SK-N-SH (cell line): Measurements from ENCODE around the gene APOC3. TPM values are rescaled to one million over a fixed set of nuclear protein-coding genes. Genes with fewer than 3 reads are reported as not detected.

Experiments used
- CTCF ChIA-PET: fragments of 300-600, 350-600 bp; formaldehyde crosslinking; extraction: SDS; loops from one replicate; lab custom pipeline; 2021; lab: Yijun Ruan, JAX
- POLR2A ChIA-PET: fragments of 350-600 bp; sonication (Branson Sonifier 250); formaldehyde crosslinking; extraction: SDS; loops from one replicate; lab custom pipeline; 2020; ENCODE audit warnings: antibody characterized with exemption, inconsistent platforms; lab: Yijun Ruan, JAX
- DNase-seq: peaks from one replicate; pipeline ENCODE4 v3.0.0; 2012
- H2AFZ ChIP-seq: fragments of 200-600 bp; sonication (generic); 2 replicates; pipeline ENCODE4 v1.8.1; 2016; ENCODE audit warnings: antibody characterized with exemption, mild to moderate bottlenecking, low read depth
- H3F3A ChIP-seq: fragments of 200-600 bp; sonication (generic); replicated peaks from 2 replicates; pipeline ENCODE3; 2016; ENCODE audit warnings: antibody characterized with exemption, mild to moderate bottlenecking; ENCODE audit not compliant: insufficient read depth
- H3K27ac ChIP-seq, 2 experiments: fragments of 200-500 bp in 1 of 2; fragments of 200-600 bp in 1 of 2; sonication (Bioruptor generic) in 1 of 2; sonication (generic), shearing (Covaris generic) in 1 of 2; 2 replicates each; pipeline versions ENCODE4 v1.5.1 to v1.6.1; 2014 to 2016; ENCODE audit warnings: low read depth in 2 of 2, inconsistent platforms in 1 of 2, low read length in 1 of 2, mild to moderate bottlenecking in 1 of 2, mixed read lengths in 1 of 2
- H3K27me3 ChIP-seq: fragments of 200-600 bp; sonication (generic), shearing (Covaris generic); 2 replicates; pipeline ENCODE4 v1.6.1; 2016; ENCODE audit warnings: mixed run types; ENCODE audit not compliant: insufficient read depth
- H3K36me3 ChIP-seq, 2 experiments: fragments of 200-500 bp in 1 of 2; fragments of 200-600 bp in 1 of 2; sonication (Bioruptor generic) in 1 of 2; sonication (generic) in 1 of 2; replicated peaks in 1 of 2; 2 replicates each; pipeline versions ENCODE3 to v1.5.1; 2014 to 2016; ENCODE audit warnings: low read length in 1 of 2, mild to moderate bottlenecking in 1 of 2; ENCODE audit not compliant: insufficient read depth in 2 of 2, control insufficient read depth in 1 of 2
- H3K4me1 ChIP-seq, 2 experiments: fragments of 200-500 bp in 1 of 2; fragments of 200-600 bp in 1 of 2; sonication (Bioruptor generic) in 1 of 2; sonication (generic), shearing (Covaris generic) in 1 of 2; 2 replicates each; pipeline versions ENCODE4 v1.5.1 to v1.6.1; 2014 to 2016; ENCODE audit warnings: low read depth in 1 of 2, low read length in 1 of 2, mixed run types in 1 of 2; ENCODE audit not compliant: insufficient read depth in 2 of 2, control insufficient read depth in 1 of 2
- H3K4me2 ChIP-seq: fragments of 200-600 bp; sonication (generic), shearing (Covaris generic); 2 replicates; pipeline ENCODE4 v1.6.1; 2017; ENCODE audit warnings: mixed run types
- H3K4me3 ChIP-seq, 2 experiments: fragments of 200-500 bp in 1 of 2; fragments of 200-600 bp in 1 of 2; sonication (Bioruptor generic) in 1 of 2; sonication (generic), shearing (Covaris generic) in 1 of 2; 2 replicates each; pipeline versions ENCODE4 v1.5.1 to v1.8.1; 2014 to 2016; ENCODE audit warnings: low read depth in 2 of 2, inconsistent platforms in 1 of 2, low read length in 1 of 2, mild to moderate bottlenecking in 1 of 2, mixed read lengths in 1 of 2, moderate library complexity in 1 of 2
- H3K79me2 ChIP-seq: fragments of 200-600 bp; sonication (generic); 2 replicates; pipeline ENCODE4 v1.8.1; 2017; ENCODE audit warnings: mild to moderate bottlenecking; ENCODE audit not compliant: insufficient read depth
- H3K9ac ChIP-seq: fragments of 200-600 bp; sonication (generic); 2 replicates; pipeline ENCODE4 v1.6.1; 2017; ENCODE audit warnings: mixed run types
- H3K9me2 ChIP-seq: fragments of 200-600 bp; sonication (generic); 2 replicates; pipeline ENCODE4 v1.6.1; 2017; ENCODE audit warnings: mixed run types
- H3K9me3 ChIP-seq: fragments of 200-600 bp; sonication (generic); 2 replicates; pipeline ENCODE4 v1.6.1; 2017; ENCODE audit warnings: mixed run types, mild to moderate bottlenecking, moderate library complexity
- H4K20me1 ChIP-seq: fragments of 200-600 bp; sonication (generic); 2 replicates; pipeline ENCODE4 v1.6.1; 2017; ENCODE audit warnings: mild to moderate bottlenecking, mixed run types; ENCODE audit not compliant: insufficient read depth
- ELF1 ChIP-seq: IDR thresholded peaks from 2 replicates; pipeline ENCODE4 v1.4.0; 2012
- FOSL2 ChIP-seq: IDR thresholded peaks from 2 replicates; pipeline ENCODE4 v1.4.0; 2012; ENCODE audit warnings: low read depth, mild to moderate bottlenecking, moderate library complexity, borderline replicate concordance
- FOXM1 ChIP-seq: IDR thresholded peaks from 2 replicates; pipeline ENCODE4 v1.4.0; 2012; ENCODE audit warnings: low read depth, mild to moderate bottlenecking
- GABPA ChIP-seq: IDR thresholded peaks from 2 replicates; pipeline ENCODE4 v1.4.0; 2012; ENCODE audit warnings: low read depth, mild to moderate bottlenecking
- GATA2 ChIP-seq: sonication (generic); formaldehyde crosslinking; IDR thresholded peaks from 2 replicates; pipeline ENCODE4 v1.5.0; 2020; ENCODE audit warnings: mild to moderate bottlenecking, missing genetic modification reagents
- JUND ChIP-seq: IDR thresholded peaks from 2 replicates; pipeline ENCODE4 v1.4.0; 2012
- MEF2A ChIP-seq: IDR thresholded peaks from 2 replicates; pipeline ENCODE4 v1.4.0; 2012; ENCODE audit warnings: low read depth, borderline replicate concordance
- NFIC ChIP-seq: IDR thresholded peaks from 2 replicates; pipeline ENCODE4 v1.4.0; 2012; ENCODE audit warnings: borderline replicate concordance
- NRF1 ChIP-seq: IDR thresholded peaks from 2 replicates; pipeline ENCODE4 v1.6.1; 2012; ENCODE audit warnings: low read depth, mild to moderate bottlenecking, low read length
- POLR2AphosphoS5 ChIP-seq: IDR thresholded peaks from 2 replicates; pipeline ENCODE4 v1.6.1; 2012; ENCODE audit warnings: low read depth, low read length
- RAD21 ChIP-seq: IDR thresholded peaks from 2 replicates; pipeline ENCODE4 v1.6.1; 2012; ENCODE audit warnings: mild to moderate bottlenecking, low read length
- RXRA ChIP-seq: IDR thresholded peaks from 2 replicates; pipeline ENCODE4 v1.4.0; 2012; ENCODE audit warnings: low read depth, mild to moderate bottlenecking, borderline replicate concordance
- SIN3A ChIP-seq: IDR thresholded peaks from 2 replicates; pipeline ENCODE4 v1.6.1; 2012; ENCODE audit warnings: low read depth, mild to moderate bottlenecking, low read length, moderate library complexity, borderline replicate concordance
- TEAD4 ChIP-seq: IDR thresholded peaks from 2 replicates; pipeline ENCODE4 v1.4.0; 2012; ENCODE audit warnings: mild to moderate bottlenecking, borderline replicate concordance; ENCODE audit not compliant: insufficient read depth
- YY1 ChIP-seq: IDR thresholded peaks from 2 replicates; pipeline ENCODE4 v1.4.0; 2012; ENCODE audit warnings: low read depth, mild to moderate bottlenecking
- WGBS: methylation state at CpG from one replicate; pipeline ENCODE4 v1.1.6; 2017; ENCODE audit warnings: low lambda C conversion rate; 5-methylcytosine and 5-hydroxymethylcytosine counted together
- polyA plus RNA-seq, 3 experiments: library from polyadenylated mRNA; depleted of rRNA; stranded (reverse); fragments of >200 nt; gene quantifications; 2 replicates each; pipeline ENCODE4 v1.2.3, GENCODE V29; 2012
- TF ChIP-seq, protein P1 (sequence below): IDR thresholded peaks from 2 replicates; pipeline ENCODE4 v1.4.0; 2012; ENCODE audit warnings: low read depth, borderline replicate concordance
- TF ChIP-seq, protein P2 (sequence below): IDR thresholded peaks from 2 replicates; pipeline ENCODE4; 2012
- TF ChIP-seq, protein P3 (sequence below): fragments of 150-350 bp; IDR thresholded peaks from 2 replicates; pipeline ENCODE4 v1.6.1; 2016; ENCODE audit warnings: mild to moderate bottlenecking, low read depth, low read length
- TF ChIP-seq, protein P4 (sequence below): IDR thresholded peaks from 2 replicates; pipeline ENCODE4 v1.4.0; 2012; ENCODE audit warnings: low read depth

APOC3 gene
- polyA plus RNA-seq, 1 of the 3 experiments (the other 2 are of a cell fraction) = not detected

DNA sequence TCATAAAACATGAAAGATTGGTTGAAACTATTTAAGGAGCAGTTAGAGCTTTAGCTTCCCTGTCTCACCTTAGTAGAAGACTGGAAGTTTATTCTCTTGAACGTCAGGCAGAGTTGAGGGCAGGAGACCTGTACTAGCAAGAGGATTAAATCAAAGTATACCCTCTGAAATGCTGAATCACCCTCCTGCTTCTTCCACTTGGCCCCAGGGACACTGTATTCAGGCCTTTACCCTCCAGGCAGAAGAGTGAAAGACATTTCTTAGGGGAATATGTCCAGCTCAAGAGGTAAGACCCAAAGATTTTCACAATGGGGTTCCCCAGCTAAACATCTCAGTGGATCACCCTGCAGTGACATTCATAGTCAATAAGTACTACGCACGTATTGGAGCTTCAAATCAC lies 18.5 kb upstream of the APOC3 start (continued):
- TF ChIP-seq FOSL2 (no peak), JUND (no peak), NRF1 (no peak)
- TF ChIP-seq, protein P1, sequence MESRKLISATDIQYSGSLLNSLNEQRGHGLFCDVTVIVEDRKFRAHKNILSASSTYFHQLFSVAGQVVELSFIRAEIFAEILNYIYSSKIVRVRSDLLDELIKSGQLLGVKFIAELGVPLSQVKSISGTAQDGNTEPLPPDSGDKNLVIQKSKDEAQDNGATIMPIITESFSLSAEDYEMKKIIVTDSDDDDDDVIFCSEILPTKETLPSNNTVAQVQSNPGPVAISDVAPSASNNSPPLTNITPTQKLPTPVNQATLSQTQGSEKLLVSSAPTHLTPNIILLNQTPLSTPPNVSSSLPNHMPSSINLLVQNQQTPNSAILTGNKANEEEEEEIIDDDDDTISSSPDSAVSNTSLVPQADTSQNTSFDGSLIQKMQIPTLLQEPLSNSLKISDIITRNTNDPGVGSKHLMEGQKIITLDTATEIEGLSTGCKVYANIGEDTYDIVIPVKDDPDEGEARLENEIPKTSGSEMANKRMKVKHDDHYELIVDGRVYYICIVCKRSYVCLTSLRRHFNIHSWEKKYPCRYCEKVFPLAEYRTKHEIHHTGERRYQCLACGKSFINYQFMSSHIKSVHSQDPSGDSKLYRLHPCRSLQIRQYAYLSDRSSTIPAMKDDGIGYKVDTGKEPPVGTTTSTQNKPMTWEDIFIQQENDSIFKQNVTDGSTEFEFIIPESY = no peak

DNA sequence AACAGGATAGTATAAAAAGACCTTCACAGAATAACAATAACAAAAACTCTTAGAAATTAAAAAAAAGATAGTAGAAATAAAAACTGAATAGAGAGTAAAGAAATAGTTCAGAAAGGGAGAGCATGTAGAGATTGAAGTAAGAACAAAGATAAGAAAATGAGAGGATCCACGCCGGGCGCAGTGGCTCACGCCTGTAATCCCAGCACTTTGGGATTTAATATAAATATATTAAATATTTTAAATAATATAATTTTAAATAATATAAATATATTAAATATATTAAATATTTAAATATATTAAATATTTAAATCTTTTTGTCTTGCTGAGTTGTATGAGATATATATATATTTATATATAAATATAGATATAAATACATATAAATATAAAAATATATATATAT lies 17.6 kb upstream of the APOC3 start:
- Histone ChIP-seq H3K36me3 (no peaks in the 10 kb centered on the region), H3K4me1 (no peaks in the 10 kb centered on the region), H3K4me3 (no peak overlapping the region), H3K9me3 (no peaks in the 10 kb centered on the region), H3F3A (no peaks in the 10 kb centered on the region), H3K9ac (no peak overlapping the region), H3K79me2 (no peaks in the 10 kb centered on the region), H2AFZ (no peak overlapping the region), H3K27ac (no peak overlapping the region), H3K9me2 (no peaks in the 10 kb centered on the region), H4K20me1 (no peaks in the 10 kb centered on the region), H3K4me2 (no peak overlapping the region), H3K27me3 (no peaks in the 10 kb centered on the region)
- ChIA-PET POLR2A (no interaction called here), CTCF (interaction anchor here (1.5 kb wide), 1 partner anchor 21 kb away, joined by 7 read pairs; the partner anchor contains the start of gene APOA5)
- no peak for DNase-seq
- 95% methylated on average over 4 of the region's 4 CpGs for WGBS
- TF ChIP-seq POLR2AphosphoS5 (no peak), JUND (no peak), RAD21 (no peak), SIN3A (no peak), YY1 (no peak), RXRA (no peak), NRF1 (no peak), FOSL2 (no peak), FOXM1 (no peak), TEAD4 (no peak), ELF1 (no peak), NFIC (no peak), GABPA (no peak), MEF2A (no peak), GATA2 (no peak)
- TF ChIP-seq, protein P2, sequence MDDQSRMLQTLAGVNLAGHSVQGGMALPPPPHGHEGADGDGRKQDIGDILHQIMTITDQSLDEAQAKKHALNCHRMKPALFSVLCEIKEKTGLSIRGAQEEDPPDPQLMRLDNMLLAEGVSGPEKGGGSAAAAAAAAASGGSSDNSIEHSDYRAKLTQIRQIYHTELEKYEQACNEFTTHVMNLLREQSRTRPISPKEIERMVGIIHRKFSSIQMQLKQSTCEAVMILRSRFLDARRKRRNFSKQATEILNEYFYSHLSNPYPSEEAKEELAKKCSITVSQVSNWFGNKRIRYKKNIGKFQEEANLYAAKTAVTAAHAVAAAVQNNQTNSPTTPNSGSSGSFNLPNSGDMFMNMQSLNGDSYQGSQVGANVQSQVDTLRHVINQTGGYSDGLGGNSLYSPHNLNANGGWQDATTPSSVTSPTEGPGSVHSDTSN = no peak
- TF ChIP-seq, protein P3, sequence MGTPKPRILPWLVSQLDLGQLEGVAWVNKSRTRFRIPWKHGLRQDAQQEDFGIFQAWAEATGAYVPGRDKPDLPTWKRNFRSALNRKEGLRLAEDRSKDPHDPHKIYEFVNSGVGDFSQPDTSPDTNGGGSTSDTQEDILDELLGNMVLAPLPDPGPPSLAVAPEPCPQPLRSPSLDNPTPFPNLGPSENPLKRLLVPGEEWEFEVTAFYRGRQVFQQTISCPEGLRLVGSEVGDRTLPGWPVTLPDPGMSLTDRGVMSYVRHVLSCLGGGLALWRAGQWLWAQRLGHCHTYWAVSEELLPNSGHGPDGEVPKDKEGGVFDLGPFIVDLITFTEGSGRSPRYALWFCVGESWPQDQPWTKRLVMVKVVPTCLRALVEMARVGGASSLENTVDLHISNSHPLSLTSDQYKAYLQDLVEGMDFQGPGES = no peak
- TF ChIP-seq, protein P4, sequence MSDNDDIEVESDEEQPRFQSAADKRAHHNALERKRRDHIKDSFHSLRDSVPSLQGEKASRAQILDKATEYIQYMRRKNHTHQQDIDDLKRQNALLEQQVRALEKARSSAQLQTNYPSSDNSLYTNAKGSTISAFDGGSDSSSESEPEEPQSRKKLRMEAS = no peak
